HepG2 (cell line): ENCODE data around the gene PTBP2. TPM values are rescaled to one million over a fixed set of nuclear protein-coding genes. Genes with fewer than 3 reads are reported as not detected.

Source experiments
- ATAC-seq: fragments of 200-7000 bp; cut with Tn5 transposase; 3 replicates; pipeline ENCODE4 v1.9.1; 2020; ENCODE audit warnings: mild to moderate bottlenecking, moderate library complexity
- BruUV-seq: library from RNA; stranded (reverse); fragments of 400-500 nt; replicated peaks from 2 replicates; lab custom pipeline; 2021; lab: Mats Ljungman, UMichigan
- CTCF ChIA-PET: fragments of 300-600 bp; formaldehyde crosslinking; extraction: SDS; loops from one replicate; lab custom pipeline; 2021; ENCODE audit warnings: low total read pairs, inconsistent platforms, low intra/inter-chr PET ratio; lab: Yijun Ruan, JAX
- POLR2A ChIA-PET: fragments of 350-600 bp; sonication (Branson Sonifier 250); formaldehyde crosslinking; loops from one replicate; lab custom pipeline; 2020; ENCODE audit warnings: antibody characterized with exemption, inconsistent platforms; lab: Yijun Ruan, JAX
- DNase-seq: peaks from one replicate; pipeline ENCODE4 v3.0.0-alpha.2; 2015; ENCODE audit warnings: low spot score
- FAIRE-seq: peaks from 3 replicates; lab custom pipeline; 2011; peaks lifted over from hg19 to GRCh38; lab: Jason Lieb, UNC
- H2AFZ ChIP-seq: one replicate; pipeline ENCODE4 v1.6.1; 2011; ENCODE audit warnings: low read length, inconsistent platforms
- H3K27ac ChIP-seq: fragments of 300-600 bp; 3 replicates; pipeline ENCODE4 v1.8.0; 2011; ENCODE audit warnings: mixed run types, mild to moderate bottlenecking, mixed read lengths, low read length, inconsistent platforms; ENCODE audit not compliant: insufficient read depth; ENCODE audit errors: extremely low read length
- H3K27me3 ChIP-seq, 2 experiments: fragments of 200-600 bp in 1 of 2; 2 replicates in 1 of 2; 3 replicates in 1 of 2; pipeline versions ENCODE4 v1.6.0 to v1.8.0; 2011; ENCODE audit warnings: low read length in 2 of 2, mild to moderate bottlenecking in 2 of 2, moderate library complexity in 2 of 2, inconsistent platforms in 1 of 2; ENCODE audit not compliant: insufficient read depth in 2 of 2, control insufficient read depth in 1 of 2
- H3K36me3 ChIP-seq, 2 experiments: fragments of 200-600 bp in 1 of 2; replicated peaks in 1 of 2; 2 replicates in 1 of 2; 3 replicates in 1 of 2; pipeline versions ENCODE4 v1.5.1 to v1.8.0; 2011; ENCODE audit warnings: low read length in 2 of 2, inconsistent platforms in 1 of 2; ENCODE audit not compliant: insufficient read depth in 2 of 2, control insufficient read depth in 1 of 2
- H3K4me1 ChIP-seq: 2 replicates; pipeline ENCODE4 v1.5.1; 2012; ENCODE audit warnings: low read length, inconsistent platforms; ENCODE audit not compliant: insufficient read depth
- H3K4me2 ChIP-seq: 2 replicates; pipeline ENCODE4 v1.6.0; 2011; ENCODE audit warnings: low read depth, low read length, inconsistent platforms
- H3K4me3 ChIP-seq, 3 experiments: fragments of 200-600 bp in 1 of 3; sonication (generic), shearing (Covaris generic) in 1 of 3; replicated peaks in 1 of 3; 2 replicates each; pipeline ENCODE4 v1.5.1; 2011 to 2016; ENCODE audit warnings: low read length in 3 of 3, inconsistent platforms in 2 of 3, low read depth in 2 of 3, mild to moderate bottlenecking in 2 of 3, control low read depth in 1 of 3, mixed read lengths in 1 of 3; ENCODE audit not compliant: insufficient read depth in 1 of 3
- H3K79me2 ChIP-seq: one replicate; pipeline ENCODE4 v1.6.1; 2011; ENCODE audit warnings: low read length, inconsistent platforms; ENCODE audit not compliant: insufficient read depth
- H3K9ac ChIP-seq: 2 replicates; pipeline ENCODE4 v1.6.0; 2011; ENCODE audit warnings: mild to moderate bottlenecking, low read depth, low read length, inconsistent platforms; ENCODE audit not compliant: insufficient read depth
- H3K9me3 ChIP-seq: 2 replicates; pipeline ENCODE4 v1.5.1; 2012; ENCODE audit warnings: mild to moderate bottlenecking, low read length
- H4K20me1 ChIP-seq: 2 replicates; pipeline ENCODE4 v1.6.0; 2011; ENCODE audit warnings: inconsistent platforms, mild to moderate bottlenecking, low read length, moderate library complexity; ENCODE audit not compliant: insufficient read depth
- EP300 ChIP-seq, 3 experiments: sonication (generic) in 1 of 3; formaldehyde crosslinking in 1 of 3; IDR thresholded peaks; 2 replicates each; pipeline versions ENCODE4 v1.5.1 to v1.6.1; 2011 to 2020; ENCODE audit warnings: low read depth in 2 of 3, low read length in 2 of 3, borderline replicate concordance in 1 of 3, improper control_type of control experiment in 1 of 3, mild to moderate bottlenecking in 1 of 3, missing genetic modification reagents in 1 of 3, moderate library complexity in 1 of 3
- FOXC1 ChIP-seq: sonication (generic); formaldehyde crosslinking; IDR thresholded peaks from 2 replicates; pipeline ENCODE4 v1.8.0; 2022; ENCODE audit warnings: mild to moderate bottlenecking, missing genetic modification reagents, borderline replicate concordance
- KDM1A ChIP-seq: IDR thresholded peaks from 2 replicates; pipeline ENCODE4 v1.6.1; 2016; ENCODE audit warnings: missing compliant biosample characterization
- ZFP36 ChIP-seq: fragments of 150-350 bp; IDR thresholded peaks from 2 replicates; pipeline ENCODE4 v1.6.1; 2018; ENCODE audit warnings: borderline replicate concordance, low read length, low read depth; ENCODE audit not compliant: partially characterized antibody
- ZNF121 ChIP-seq: sonication (generic); formaldehyde crosslinking; IDR thresholded peaks from 2 replicates; pipeline ENCODE4 v1.5.0; 2020; ENCODE audit warnings: mild to moderate bottlenecking, missing genetic modification reagents
- ZNF552 ChIP-seq: sonication (generic); formaldehyde crosslinking; IDR thresholded peaks from 2 replicates; pipeline ENCODE4 v1.9.0; 2022; ENCODE audit warnings: missing genetic modification reagents, mild to moderate bottlenecking, borderline replicate concordance
- ZNF619 ChIP-seq: sonication (generic); formaldehyde crosslinking; IDR thresholded peaks from 2 replicates; pipeline ENCODE4 v1.4.0; 2020; ENCODE audit warnings: mild to moderate bottlenecking, missing genetic modification reagents
- WGBS: methylation state at CpG from one replicate; pipeline ENCODE4 v1.1.6; 2017; ENCODE audit warnings: low lambda C conversion rate; 5-methylcytosine and 5-hydroxymethylcytosine counted together
- in situ Hi-C: cut with HindIII; loops from 2 replicates; pipeline ENCODE4 v1.10.0; 2017; ENCODE audit warnings: low pct_unique_long_range_greater_than_20kb; ENCODE audit not compliant: extremely low pct_ligation_motif_present
- intact Hi-C: fragments of 100-400 bp; cut with micrococcal nuclease; formaldehyde crosslinking; loops from one replicate; pipeline ENCODE4 v1.10.0; 2022; ENCODE audit not compliant: unreplicated experiment
- polyA plus RNA-seq, 8 experiments: library from polyadenylated mRNA; depleted of rRNA in 3 of 8; stranded (reverse) in 7 of 8; unstranded in 1 of 8; fragments of >200 nt; fragmentation: Illumina TruSeq in 4 of 8; extraction: Trizol in 4 of 8; gene quantifications; 2 replicates each; pipeline versions ENCODE4 v1.2.1 to v1.2.3, GENCODE V29; 2011 to 2016; ENCODE audit warnings: low read depth in 4 of 8, missing spikeins in 1 of 8, mixed read lengths in 1 of 8; ENCODE audit not compliant: insufficient read depth in 1 of 8
- total RNA-seq, 5 experiments: library from RNA; depleted of rRNA; stranded (reverse); fragments of >200 nt; fragmentation: Illumina TruSeq; extraction: Trizol; gene quantifications; 2 replicates each; pipeline ENCODE4 v1.2.3, GENCODE V29; 2016; ENCODE audit warnings: low read depth in 1 of 5
- TF ChIP-seq, protein P1 (sequence below): sonication (generic); formaldehyde crosslinking; IDR thresholded peaks from 2 replicates; pipeline ENCODE4 v1.4.0; 2020; ENCODE audit warnings: missing genetic modification reagents, borderline replicate concordance
- TF ChIP-seq, protein P2 (sequence below), 2 experiments: fragments of 450-650 bp in 1 of 2; sonication (generic) in 1 of 2; formaldehyde crosslinking; IDR thresholded peaks; 2 replicates each; pipeline versions ENCODE4 v1.5.0 to v1.8.0; 2020 to 2022; ENCODE audit warnings: mild to moderate bottlenecking in 1 of 2, missing genetic modification reagents in 1 of 2
- TF ChIP-seq, protein P3 (sequence below): sonication (generic); formaldehyde crosslinking; IDR thresholded peaks from 2 replicates; pipeline ENCODE4 v1.8.1; 2023; ENCODE audit warnings: mild to moderate bottlenecking, missing genetic modification reagents
- TF ChIP-seq, protein P4 (sequence below): sonication (generic); formaldehyde crosslinking; IDR thresholded peaks from 2 replicates; pipeline ENCODE4 v1.4.0; 2020; ENCODE audit warnings: missing genetic modification reagents
- TF ChIP-seq, protein P5 (sequence below): sonication (generic); formaldehyde crosslinking; IDR thresholded peaks from 2 replicates; pipeline ENCODE4 v1.5.0; 2020; ENCODE audit warnings: missing genetic modification reagents, mild to moderate bottlenecking, borderline replicate concordance

PTBP2 gene
- total and polyA plus RNA-seq, 2 of the 13 experiments (the other 11 are each of a cell fraction or from before 2014, with no cell fraction given), result 10.5 to 14.1 TPM

DNA sequence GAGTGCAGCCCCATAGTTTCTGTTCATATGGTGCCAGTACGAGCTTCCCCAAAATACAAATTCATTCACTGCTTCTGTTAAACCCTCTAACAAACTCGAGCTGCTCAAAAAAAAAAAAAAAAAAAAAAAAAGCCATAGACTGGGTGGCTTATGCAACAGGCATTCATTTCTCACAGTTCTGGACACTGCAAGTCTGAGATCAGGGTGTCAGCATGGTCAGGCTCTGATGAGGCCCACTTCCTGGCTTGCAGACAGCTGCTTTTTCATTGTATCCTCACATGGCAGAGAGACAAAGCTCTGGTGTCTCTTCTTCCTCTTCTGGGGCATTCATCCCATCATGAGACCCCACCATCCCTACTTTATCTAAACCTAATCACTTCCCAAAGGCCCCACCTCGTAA lies 121.6 kb downstream of the PTBP2 start:
- intact Hi-C loops (no loop called here), in situ Hi-C loops (loop anchor here (5.0 kb wide), 1 partner anchor 606 kb away; no protein-coding TSS in a partner anchor)
- Histone ChIP-seq H2AFZ (no peak overlapping the region), H3K27ac (no peak overlapping the region), H3K36me3 (no peaks in the 10 kb centered on the region), H3K9me3 (no peaks in the 10 kb centered on the region), H3K4me1 (no peaks in the 10 kb centered on the region), H3K4me3 (no peak overlapping the region), H3K9ac (no peak overlapping the region), H3K27me3 (no peaks in the 10 kb centered on the region), H3K4me2 (no peak overlapping the region), H4K20me1 (no peaks in the 10 kb centered on the region), H3K79me2 (no peaks in the 10 kb centered on the region)
- POLR2A ChIA-PET, result no interaction called here
- BruUV-seq, result no TSS peak
- FAIRE-seq (no peak), ATAC-seq (no peak; the same call in 2 of the 3 replicates), DNase-seq (no peak)
- WGBS, result 15% methylated on average over 3 of the region's 3 CpGs
- CTCF ChIA-PET, result no interaction called here
- TF ChIP-seq, protein P1, sequence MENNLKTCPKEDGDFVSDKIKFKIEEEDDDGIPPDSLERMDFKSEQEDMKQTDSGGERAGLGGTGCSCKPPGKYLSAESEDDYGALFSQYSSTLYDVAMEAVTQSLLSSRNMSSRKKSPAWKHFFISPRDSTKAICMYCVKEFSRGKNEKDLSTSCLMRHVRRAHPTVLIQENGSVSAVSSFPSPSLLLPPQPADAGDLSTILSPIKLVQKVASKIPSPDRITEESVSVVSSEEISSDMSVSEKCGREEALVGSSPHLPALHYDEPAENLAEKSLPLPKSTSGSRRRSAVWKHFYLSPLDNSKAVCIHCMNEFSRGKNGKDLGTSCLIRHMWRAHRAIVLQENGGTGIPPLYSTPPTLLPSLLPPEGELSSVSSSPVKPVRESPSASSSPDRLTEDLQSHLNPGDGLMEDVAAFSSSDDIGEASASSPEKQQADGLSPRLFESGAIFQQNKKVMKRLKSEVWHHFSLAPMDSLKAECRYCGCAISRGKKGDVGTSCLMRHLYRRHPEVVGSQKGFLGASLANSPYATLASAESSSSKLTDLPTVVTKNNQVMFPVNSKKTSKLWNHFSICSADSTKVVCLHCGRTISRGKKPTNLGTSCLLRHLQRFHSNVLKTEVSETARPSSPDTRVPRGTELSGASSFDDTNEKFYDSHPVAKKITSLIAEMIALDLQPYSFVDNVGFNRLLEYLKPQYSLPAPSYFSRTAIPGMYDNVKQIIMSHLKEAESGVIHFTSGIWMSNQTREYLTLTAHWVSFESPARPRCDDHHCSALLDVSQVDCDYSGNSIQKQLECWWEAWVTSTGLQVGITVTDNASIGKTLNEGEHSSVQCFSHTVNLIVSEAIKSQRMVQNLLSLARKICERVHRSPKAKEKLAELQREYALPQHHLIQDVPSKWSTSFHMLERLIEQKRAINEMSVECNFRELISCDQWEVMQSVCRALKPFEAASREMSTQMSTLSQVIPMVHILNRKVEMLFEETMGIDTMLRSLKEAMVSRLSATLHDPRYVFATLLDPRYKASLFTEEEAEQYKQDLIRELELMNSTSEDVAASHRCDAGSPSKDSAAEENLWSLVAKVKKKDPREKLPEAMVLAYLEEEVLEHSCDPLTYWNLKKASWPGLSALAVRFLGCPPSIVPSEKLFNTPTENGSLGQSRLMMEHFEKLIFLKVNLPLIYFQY (CRISPR knock-in tag), result no peak
- TF ChIP-seq, protein P2, sequence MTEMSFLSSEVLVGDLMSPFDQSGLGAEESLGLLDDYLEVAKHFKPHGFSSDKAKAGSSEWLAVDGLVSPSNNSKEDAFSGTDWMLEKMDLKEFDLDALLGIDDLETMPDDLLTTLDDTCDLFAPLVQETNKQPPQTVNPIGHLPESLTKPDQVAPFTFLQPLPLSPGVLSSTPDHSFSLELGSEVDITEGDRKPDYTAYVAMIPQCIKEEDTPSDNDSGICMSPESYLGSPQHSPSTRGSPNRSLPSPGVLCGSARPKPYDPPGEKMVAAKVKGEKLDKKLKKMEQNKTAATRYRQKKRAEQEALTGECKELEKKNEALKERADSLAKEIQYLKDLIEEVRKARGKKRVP (CRISPR knock-in tag; IDR thresholded peaks at IDR 0.05), result no peak
- TF ChIP-seq ZNF619 (no peak), ZFP36 (no peak), ZNF552 (CRISPR knock-in tag) (no peak), ZNF121 (CRISPR knock-in tag) (no peak), KDM1A (no peak), FOXC1 (CRISPR knock-in tag) (no peak), EP300 (IDR thresholded peaks at IDR 0.05; ENCODE audit: low read depth in 2 of 2, low read length in 2 of 2) (no peak), EP300 (CRISPR knock-in tag; IDR thresholded peaks at IDR 0.05; ENCODE audit: borderline replicate concordance) (no peak)
- TF ChIP-seq, protein P3, sequence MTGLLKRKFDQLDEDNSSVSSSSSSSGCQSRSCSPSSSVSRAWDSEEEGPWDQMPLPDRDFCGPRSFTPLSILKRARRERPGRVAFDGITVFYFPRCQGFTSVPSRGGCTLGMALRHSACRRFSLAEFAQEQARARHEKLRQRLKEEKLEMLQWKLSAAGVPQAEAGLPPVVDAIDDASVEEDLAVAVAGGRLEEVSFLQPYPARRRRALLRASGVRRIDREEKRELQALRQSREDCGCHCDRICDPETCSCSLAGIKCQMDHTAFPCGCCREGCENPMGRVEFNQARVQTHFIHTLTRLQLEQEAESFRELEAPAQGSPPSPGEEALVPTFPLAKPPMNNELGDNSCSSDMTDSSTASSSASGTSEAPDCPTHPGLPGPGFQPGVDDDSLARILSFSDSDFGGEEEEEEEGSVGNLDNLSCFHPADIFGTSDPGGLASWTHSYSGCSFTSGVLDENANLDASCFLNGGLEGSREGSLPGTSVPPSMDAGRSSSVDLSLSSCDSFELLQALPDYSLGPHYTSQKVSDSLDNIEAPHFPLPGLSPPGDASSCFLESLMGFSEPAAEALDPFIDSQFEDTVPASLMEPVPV, result no peak
- TF ChIP-seq, protein P4, sequence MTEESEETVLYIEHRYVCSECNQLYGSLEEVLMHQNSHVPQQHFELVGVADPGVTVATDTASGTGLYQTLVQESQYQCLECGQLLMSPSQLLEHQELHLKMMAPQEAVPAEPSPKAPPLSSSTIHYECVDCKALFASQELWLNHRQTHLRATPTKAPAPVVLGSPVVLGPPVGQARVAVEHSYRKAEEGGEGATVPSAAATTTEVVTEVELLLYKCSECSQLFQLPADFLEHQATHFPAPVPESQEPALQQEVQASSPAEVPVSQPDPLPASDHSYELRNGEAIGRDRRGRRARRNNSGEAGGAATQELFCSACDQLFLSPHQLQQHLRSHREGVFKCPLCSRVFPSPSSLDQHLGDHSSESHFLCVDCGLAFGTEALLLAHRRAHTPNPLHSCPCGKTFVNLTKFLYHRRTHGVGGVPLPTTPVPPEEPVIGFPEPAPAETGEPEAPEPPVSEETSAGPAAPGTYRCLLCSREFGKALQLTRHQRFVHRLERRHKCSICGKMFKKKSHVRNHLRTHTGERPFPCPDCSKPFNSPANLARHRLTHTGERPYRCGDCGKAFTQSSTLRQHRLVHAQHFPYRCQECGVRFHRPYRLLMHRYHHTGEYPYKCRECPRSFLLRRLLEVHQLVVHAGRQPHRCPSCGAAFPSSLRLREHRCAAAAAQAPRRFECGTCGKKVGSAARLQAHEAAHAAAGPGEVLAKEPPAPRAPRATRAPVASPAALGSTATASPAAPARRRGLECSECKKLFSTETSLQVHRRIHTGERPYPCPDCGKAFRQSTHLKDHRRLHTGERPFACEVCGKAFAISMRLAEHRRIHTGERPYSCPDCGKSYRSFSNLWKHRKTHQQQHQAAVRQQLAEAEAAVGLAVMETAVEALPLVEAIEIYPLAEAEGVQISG (CRISPR knock-in tag), result no peak
- TF ChIP-seq, protein P5, sequence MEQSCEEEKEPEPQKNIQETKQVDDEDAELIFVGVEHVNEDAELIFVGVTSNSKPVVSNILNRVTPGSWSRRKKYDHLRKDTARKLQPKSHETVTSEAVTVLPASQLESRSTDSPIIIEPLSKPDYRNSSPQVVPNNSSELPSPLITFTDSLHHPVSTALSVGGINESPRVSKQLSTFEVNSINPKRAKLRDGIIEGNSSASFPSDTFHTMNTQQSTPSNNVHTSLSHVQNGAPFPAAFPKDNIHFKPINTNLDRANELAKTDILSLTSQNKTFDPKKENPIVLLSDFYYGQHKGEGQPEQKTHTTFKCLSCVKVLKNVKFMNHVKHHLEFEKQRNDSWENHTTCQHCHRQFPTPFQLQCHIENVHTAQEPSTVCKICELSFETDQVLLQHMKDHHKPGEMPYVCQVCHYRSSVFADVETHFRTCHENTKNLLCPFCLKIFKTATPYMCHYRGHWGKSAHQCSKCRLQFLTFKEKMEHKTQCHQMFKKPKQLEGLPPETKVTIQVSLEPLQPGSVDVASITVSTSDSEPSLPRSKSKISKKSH, result no peak
